ENCODE measurements around the gene DLL3.

GRCh38 chr19:39532233-39533002, 33.7 kb downstream of the DLL3 start, which contains the start of gene EID2B:
- TF ChIP-seq EZH2 (IDR thresholded peaks at IDR 0.05) (no peak), POLR2AphosphoS5 (IDR thresholded peaks at IDR 0.05; ENCODE audit: borderline replicate concordance, low read depth, low read length) (peak; percentile 93), FOXP2 (optimal IDR thresholded peaks at IDR 0.05; ENCODE audit: control extremely low read depth, extremely low read length, insufficient read depth) (no peak)

Measured in SK-N-MC (cell line).